ENCODE results near the gene DGKG.

The DGKG gene

DNA sequence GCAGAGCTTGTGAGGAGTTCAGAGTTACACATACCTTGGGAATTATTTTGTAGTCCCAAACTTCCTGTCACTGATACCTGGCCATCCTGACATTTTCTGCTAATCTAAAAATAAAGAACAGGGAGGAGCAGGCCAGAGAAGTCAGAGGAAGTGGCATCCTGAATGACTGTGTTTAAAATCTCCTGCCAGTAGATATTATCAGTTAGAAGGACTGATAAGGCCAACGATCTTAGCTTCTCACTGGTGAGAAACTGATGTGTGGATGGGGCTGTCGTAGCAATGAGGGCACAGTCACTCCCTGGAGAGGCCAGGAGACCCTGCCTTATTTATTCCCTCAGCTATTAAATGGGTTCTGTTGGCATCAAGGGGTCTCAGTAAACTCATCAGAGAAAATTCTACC is 115.1 kb downstream of the DGKG start:
- DNase-seq (ENCODE audit: low read depth, low spot score), result no peak

GRCh38 chr3:186244016-186244415 is 118.0 kb downstream of the DGKG start:
- DNase-seq (ENCODE audit: low read depth, low spot score), result no peak

DNA sequence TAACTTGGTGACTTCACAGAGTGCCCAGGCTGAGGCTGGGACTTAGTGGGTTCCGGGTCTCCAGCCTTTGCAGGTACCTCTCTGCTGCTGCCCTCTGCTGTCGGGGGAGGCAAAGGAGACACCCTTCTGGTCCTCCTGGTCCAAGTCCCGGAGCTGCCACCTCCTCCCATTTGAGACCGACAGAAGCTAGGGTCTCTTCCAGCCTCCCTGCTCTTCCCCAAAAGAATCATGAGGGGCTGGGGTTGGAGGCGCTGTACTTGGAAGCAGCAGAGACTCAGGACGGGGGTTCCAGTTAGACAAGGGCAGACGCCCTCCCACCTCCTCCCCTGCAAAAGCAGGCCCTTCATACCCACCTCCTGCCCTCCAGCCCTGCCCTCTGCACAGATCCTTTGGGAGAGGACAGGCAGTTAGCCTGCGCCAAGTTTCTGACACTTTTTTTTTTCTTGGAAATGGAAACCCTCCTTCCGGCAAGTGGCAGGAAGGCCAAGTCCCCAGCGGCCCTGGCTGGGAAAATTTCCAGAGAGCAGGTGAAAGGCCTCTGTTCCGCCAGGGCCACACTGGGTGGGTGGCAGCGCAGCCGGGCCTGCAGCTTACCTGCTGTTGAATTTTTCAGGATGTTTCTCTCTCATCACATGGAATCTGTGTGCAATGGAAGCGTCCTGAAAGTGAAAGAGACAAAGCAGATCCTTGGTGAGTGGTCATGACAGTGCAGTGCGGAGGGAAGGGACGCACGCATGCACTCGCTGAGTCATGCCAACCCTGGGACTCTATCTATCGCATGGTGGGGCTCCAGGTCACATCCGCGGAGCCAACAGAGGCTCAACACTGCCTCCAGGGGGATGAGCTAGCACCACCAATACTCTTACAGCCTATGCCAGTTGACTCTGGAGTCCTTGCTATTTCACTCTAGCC is 119.9 kb downstream of the DGKG start:
- DNase-seq (ENCODE audit: low read depth, low spot score), result no peak

- no peak for DNase-seq (ENCODE audit: low read depth, low spot score)
Observed at GRCh38 chr3:186239321-186239720, 122.7 kb downstream of the DGKG start.

GRCh38 chr3:186237915-186238314 is 124.1 kb downstream of the DGKG start:
- DNase-seq (ENCODE audit: low read depth, low spot score), result no peak

DNA sequence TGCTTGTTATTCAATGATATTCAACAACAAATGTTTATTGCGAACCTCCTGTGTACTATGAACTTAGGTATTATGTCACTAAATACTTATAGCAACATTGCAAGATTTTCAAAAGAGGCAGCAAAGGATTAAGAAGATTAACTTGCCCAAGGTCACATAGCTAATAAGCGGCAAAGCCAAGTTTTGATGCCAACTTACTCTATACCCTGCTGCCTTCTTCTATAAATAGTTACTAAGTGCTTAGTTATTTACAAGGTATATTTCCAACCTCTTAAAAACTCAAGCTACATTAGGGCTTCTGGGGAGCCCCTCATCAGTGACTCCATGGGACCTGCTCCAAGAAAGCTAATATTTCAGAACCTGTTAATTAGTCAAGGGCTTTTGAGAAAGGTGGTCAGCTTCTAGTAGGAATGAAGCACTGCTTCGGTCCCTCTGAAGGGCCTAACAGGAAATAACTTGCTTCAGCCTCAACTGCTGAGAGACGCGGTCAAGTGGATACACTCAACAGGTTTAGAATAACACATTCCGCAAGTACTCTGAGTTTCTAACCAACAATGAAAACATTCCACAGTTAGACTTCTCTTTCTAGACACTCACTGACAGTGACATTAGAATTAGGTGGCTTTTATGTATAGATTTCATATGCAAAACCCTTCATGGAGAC is 125.5 kb downstream of the DGKG start:
- DNase-seq (ENCODE audit: low read depth, low spot score), result no peak

DNA sequence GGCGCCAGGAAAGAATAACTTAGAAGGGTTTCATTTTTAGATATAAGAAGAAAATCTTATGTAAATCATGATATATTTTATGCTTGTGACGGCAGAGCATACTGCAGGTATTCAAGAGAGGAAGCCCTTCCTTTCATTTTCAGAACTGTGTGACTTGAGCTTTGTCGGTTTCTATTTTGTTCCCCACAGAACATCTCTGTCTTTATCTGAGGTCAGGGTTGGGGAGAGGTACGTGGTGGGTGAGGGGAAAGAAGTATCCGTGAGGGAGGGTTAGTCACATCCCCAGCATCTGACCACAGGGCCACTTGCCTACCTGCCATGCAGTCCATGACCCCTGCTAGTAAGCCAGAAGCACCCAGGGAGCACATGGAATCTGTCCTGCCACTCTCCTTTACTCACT is 126.5 kb downstream of the DGKG start:
- DNase-seq (ENCODE audit: low read depth, low spot score), result no peak

GRCh38 chr3:186234152-186234551 is 127.9 kb downstream of the DGKG start:
- no peak for DNase-seq (ENCODE audit: low read depth, low spot score)

GRCh38 chr3:186226482-186226881 is 135.6 kb downstream of the DGKG start:
- DNase-seq (ENCODE audit: low read depth, low spot score), result no peak

DNA sequence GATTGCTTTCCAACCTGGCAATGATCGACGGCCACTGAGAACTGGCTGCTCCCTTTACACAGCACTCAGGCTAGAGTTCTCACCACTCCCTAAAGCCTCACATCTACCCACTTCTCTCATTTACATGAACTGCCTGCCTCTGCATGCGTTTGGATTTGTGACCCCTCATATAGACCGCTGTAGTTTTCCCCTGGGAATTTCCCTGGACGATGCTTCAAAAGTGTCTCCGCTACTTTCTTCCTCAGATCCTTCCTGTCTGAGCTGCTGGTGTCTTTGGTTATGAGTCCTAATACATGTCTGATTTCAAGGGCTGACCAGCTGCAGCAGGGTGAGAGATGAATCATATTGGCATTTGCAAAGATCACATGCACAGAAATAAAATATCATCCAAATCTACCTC is 136.4 kb downstream of the DGKG start:
- no peak for DNase-seq (ENCODE audit: low read depth, low spot score)

GRCh38 chr3:186224041-186224610 is 137.9 kb downstream of the DGKG start:
- DNase-seq (ENCODE audit: low read depth, low spot score), result no peak

- no peak for DNase-seq (ENCODE audit: low read depth, low spot score)
Observed at GRCh38 chr3:186223476-186223875, 138.6 kb downstream of the DGKG start.

DNA sequence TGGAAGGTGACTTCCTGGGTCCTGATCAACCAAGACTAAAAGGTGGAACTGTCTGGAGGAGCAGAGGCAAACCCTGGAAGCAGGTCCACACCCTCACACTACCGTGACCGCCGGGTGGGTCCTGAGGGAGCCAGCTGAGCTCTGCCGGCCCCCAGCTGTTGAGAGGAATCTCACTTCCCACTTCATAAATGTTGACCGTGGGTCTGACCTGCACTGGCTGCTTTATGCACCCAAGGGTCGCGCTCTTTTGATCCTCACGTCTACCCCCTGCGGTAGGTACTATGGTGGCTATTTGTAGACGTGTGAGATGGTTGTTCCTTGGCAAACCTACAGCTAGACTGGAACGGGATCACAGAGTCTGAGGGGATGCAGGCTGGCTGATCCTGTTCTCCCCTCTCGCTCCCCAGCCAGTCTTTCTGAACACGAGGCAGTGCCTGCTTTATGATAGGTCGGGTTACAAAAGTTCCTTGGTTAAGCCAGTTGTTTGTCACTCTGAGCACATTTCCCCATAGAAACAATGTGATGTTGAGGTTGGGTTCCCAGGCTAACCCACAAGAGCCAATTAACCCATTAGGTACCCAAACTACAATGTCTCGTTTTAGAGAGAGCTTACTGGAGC is 140.2 kb downstream of the DGKG start:
- no peak for DNase-seq (ENCODE audit: low read depth, low spot score)

DNA sequence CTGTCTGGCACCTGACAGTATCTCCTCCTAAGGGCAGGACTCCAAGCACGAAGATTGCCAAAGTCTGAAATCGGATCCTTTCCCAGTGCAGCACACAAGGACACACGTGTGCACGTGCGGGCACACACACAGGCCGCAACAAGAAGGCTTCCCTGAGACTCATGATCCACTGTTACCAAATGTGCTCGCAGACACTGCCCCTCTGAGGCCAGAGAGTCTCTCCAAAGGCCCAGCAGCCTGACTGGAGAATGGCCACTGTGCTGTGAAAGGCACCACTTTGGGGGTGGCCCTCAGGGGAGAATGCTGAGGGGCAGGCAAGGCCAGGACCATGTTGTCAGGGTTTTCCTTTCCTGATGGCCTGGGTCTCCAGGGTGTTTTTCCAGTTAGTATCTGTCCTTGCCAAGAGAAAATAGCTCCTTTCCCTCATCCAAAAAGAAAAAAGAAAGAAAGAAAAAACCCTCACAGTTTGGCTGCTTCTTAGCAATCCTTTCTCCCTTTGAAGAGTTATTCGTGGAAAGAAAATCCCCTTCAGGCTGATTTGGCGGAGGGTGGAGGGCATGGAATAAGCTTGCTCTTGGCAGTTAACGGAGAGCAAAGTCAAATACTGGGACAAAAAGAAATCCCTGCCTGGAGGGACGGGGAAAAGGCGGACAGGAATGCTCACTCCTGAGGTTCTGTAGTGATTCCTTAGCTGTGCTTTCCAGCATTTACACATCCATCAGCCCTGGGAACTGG is 141.0 kb downstream of the DGKG start:
- no peak for DNase-seq (ENCODE audit: low read depth, low spot score)

DNA sequence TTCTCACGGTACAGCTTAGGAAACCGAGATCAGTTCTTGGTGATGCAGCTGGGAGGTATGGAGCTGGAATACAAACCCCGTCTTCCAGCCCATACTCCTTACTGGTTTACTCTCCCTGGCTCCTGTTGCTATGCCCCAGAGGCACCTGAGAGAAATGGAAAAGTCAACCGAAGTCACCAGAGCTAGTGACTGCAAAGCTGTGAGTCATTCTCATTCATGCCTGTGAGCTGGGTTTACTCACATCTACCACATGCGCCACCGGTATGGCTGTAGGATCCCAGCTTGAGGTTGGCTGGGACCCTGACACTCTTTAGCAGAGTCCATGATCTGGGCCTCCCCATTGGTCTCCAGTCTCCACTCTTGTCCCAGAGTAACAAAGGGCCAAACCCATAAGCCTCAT is 141.7 kb downstream of the DGKG start:
- DNase-seq (ENCODE audit: low read depth, low spot score), result no peak

DNA sequence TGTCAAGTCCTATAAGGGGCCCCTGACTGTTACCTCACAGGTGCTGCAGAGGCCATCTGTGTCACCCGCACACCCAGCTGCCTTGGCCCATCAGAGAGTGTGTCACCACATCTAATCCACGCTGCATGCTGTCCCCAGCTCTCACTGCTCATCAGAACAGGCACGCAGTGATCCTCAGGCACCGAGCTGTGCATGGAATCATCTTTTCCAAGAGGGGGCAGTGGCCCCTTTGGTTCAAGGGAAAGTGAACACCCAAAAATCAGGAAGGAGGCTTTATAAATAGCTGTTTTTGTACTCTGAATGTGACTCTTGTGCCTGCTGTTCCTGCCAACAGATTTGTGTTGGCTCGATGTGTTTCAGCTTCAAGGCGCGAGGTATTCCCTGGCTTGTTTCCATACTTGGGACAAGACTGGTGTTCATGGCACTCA is 142.8 kb downstream of the DGKG start:
- no peak for DNase-seq (ENCODE audit: low read depth, low spot score)

DNA sequence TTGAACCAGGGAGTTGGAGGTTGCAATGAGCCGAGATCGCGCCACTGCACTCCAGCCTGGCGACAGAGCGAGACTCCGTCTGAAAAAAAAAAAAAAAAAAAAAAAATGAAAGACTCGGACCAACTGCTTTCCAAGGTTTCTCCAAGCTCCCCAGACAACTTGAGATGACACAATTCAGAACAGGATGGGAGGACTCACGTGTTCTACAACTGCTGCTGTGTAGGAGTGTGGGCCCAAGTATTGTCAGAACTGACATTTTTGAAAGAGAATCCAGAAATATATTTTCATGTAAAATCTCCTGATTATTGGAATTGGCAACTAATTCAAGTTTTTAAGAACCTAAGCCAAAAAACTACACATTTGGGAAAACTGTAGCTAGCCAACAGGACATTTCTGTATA is 143.6 kb downstream of the DGKG start:
- no peak for DNase-seq (ENCODE audit: low read depth, low spot score)

DNA sequence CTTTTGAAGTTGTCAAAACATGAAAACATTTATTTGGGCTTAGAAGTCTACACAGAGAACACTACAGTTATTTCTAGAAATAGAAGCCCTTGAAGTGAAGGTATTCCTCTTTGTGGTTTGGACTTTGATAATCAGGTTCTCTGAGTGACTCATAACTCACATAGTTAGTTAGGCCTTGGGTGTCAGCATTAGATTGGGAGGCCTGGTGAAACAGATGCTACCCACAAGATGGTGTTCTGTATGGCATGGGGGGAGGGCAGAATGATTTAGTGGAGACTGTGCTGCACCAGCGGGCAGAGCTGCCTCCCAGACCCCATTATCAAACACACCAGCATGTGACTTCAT is 144.2 kb downstream of the DGKG start:
- no peak for DNase-seq (ENCODE audit: low read depth, low spot score)

DNA sequence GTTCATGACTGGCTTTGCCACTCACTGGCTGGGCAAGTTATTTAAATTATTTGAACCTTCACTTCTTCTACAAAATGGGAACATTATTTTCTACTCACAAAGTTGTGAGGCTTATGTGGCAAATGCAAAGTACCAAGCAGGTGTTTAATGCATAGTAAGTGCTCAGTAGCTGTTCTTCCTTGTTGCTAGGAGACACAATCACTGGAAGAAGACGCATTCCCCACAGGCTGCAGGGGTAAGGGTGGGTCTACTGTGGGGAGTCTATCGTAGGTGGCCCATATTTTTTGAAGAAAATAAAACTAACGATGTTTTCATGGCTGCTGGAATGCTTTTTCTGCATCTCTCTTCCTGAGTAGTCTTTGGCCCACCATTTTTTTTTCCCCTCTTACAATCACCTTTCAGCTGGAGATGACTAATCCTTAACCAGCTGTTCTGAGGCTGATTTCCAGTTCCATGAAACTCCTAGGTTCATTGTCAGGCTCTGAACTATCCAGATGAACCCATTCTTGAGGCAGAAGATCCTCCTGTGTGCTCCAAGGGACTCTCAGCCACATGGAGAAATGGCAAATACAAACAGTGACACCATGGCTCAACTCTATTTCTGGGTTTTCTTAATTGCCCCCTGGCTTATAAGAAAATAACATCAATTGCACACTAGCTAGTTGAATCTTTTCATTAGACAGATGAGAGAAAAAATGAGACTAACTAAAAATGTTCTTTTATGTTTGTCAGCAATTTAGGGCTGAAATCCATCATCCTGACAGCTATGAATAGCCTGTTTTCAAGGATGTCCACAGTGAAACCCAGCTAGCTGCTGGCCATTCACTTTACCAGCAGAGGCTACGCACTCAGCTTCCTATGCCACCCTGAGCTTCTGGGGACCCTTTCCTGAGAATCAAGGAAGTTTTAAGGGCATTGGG is 144.9 kb downstream of the DGKG start:
- DNase-seq (ENCODE audit: low read depth, low spot score), result no peak

- DNase-seq (ENCODE audit: low read depth, low spot score), result no peak
Observed at GRCh38 chr3:186214670-186215069, 147.4 kb downstream of the DGKG start.

GRCh38 chr3:186213946-186214345 is 148.1 kb downstream of the DGKG start:
- no peak for DNase-seq (ENCODE audit: low read depth, low spot score)

Measured in brain pericyte (primary cell).